Body of pancreas (tissue), 4 donors: ENCODE results near the gene PRR20C.
"Not testable (repeated sequence)": the region's sequence is repeated elsewhere in the genome, so short reads cannot be mapped to it uniquely, and the experiment has no call there.

Experiments used
- POLR2A ChIP-seq, 3 donors: fragments of 450-650 bp; IDR thresholded peaks; one replicate each; pipeline ENCODE4 v1.6.1; 2016; ENCODE audit warnings: antibody characterized with exemption in 3 of 3, mild to moderate bottlenecking in 2 of 3
- TF ChIP-seq, protein P1 (sequence below), 7 experiments: fragments of 450-650 bp in 4 of 7; fragments of 200-600 bp in 3 of 7; sonication (generic) in 3 of 7; IDR thresholded peaks; one replicate each; pipeline ENCODE4 v1.5.1; 2016 to 2019; ENCODE audit warnings: antibody characterized with exemption in 7 of 7

DNA sequence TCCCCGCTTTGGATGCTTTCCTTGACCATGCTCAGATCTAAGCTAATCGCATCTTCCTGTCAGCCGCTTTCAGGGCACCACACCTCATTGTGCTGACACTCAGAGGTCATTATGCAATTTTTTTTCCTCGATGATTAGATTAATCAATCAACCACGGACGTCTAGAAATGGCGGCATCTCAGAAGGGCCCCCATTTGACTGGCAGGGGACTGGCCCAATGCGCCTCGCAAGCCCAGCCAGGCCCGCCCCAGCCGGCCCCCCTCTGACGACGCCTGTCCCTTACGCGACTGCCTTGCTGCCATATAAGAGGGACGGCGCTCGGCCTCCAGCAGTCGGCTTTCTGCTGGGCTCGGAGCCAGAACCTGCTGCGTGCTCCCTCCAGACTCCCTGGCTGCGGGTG lies 6.5 kb downstream of the PRR20C start, which contains the start of gene PRR20D:
- TF ChIP-seq, protein P1, sequence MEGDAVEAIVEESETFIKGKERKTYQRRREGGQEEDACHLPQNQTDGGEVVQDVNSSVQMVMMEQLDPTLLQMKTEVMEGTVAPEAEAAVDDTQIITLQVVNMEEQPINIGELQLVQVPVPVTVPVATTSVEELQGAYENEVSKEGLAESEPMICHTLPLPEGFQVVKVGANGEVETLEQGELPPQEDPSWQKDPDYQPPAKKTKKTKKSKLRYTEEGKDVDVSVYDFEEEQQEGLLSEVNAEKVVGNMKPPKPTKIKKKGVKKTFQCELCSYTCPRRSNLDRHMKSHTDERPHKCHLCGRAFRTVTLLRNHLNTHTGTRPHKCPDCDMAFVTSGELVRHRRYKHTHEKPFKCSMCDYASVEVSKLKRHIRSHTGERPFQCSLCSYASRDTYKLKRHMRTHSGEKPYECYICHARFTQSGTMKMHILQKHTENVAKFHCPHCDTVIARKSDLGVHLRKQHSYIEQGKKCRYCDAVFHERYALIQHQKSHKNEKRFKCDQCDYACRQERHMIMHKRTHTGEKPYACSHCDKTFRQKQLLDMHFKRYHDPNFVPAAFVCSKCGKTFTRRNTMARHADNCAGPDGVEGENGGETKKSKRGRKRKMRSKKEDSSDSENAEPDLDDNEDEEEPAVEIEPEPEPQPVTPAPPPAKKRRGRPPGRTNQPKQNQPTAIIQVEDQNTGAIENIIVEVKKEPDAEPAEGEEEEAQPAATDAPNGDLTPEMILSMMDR (IDR thresholded peaks at IDR 0.05), result not testable (repeated sequence)
- TF ChIP-seq POLR2A (IDR thresholded peaks at IDR 0.05), result not testable (repeated sequence)
